Heart left ventricle (tissue), 16 donors: Measurements from ENCODE around the gene SLC19A1. TPM values are rescaled to one million over a fixed set of nuclear protein-coding genes. Genes with fewer than 3 reads are reported as not detected.

Experiments used
- ATAC-seq, 4 donors: fragments of 200-7000 bp; cut with Tn5 transposase; one replicate each; pipeline ENCODE4 v1.9.1; 2020 to 2022; ENCODE audit warnings: moderate library complexity in 4 of 4, mild to moderate bottlenecking in 3 of 4, moderate number of reproducible peaks in 1 of 4
- DNase-seq, 5 donors: peaks; one replicate each; pipeline ENCODE4 v3.0.0-alpha.2; 2020
- H3K27ac ChIP-seq, 12 donors: fragments of 200-600 bp; sonication (generic) in 4 of 12; one replicate each; pipeline versions ENCODE4 v1.5.0 to v1.8.0; 2016 to 2022; ENCODE audit warnings: mild to moderate bottlenecking in 2 of 12
- H3K27me3 ChIP-seq, 9 donors: fragments of 200-600 bp; sonication (generic) in 2 of 9; one replicate each; pipeline versions ENCODE4 v1.5.1 to v1.8.0; 2016 to 2022; ENCODE audit warnings: mild to moderate bottlenecking in 3 of 9
- H3K36me3 ChIP-seq, 9 donors: fragments of 200-600 bp; sonication (generic) in 2 of 9; one replicate each; pipeline versions ENCODE4 v1.5.0 to v1.8.0; 2018 to 2022; ENCODE audit warnings: mild to moderate bottlenecking in 2 of 9
- H3K4me1 ChIP-seq, 12 donors: fragments of 200-600 bp; sonication (generic) in 4 of 12; one replicate each; pipeline versions ENCODE4 v1.5.0 to v1.8.0; 2016 to 2022; ENCODE audit warnings: mild to moderate bottlenecking in 3 of 12
- H3K4me3 ChIP-seq, 12 donors: fragments of 200-600 bp; sonication (generic) in 4 of 12; one replicate each; pipeline versions ENCODE4 v1.5.0 to v1.8.0; 2017 to 2022; ENCODE audit warnings: mild to moderate bottlenecking in 9 of 12, moderate library complexity in 4 of 12
- H3K9me3 ChIP-seq, 12 donors: fragments of 200-600 bp; sonication (generic) in 4 of 12; one replicate each; pipeline versions ENCODE4 v1.5.0 to v1.8.0; 2016 to 2022; ENCODE audit warnings: mild to moderate bottlenecking in 1 of 12
- POLR2A ChIP-seq, 2 donors: fragments of 450-650 bp; IDR thresholded peaks; one replicate each; pipeline ENCODE4 v1.6.1; 2017; ENCODE audit warnings: antibody characterized with exemption in 2 of 2, mild to moderate bottlenecking in 2 of 2, moderate library complexity in 2 of 2
- WGBS, 4 donors: extraction: QIAGEN DNeasy Blood & Tissue Kit in 2 of 4; methylation state at CpG; one replicate each; pipeline versions ENCODE4 v1.1.5 to v1.1.7; 2013 to 2018; 5-methylcytosine and 5-hydroxymethylcytosine counted together
- intact Hi-C, 10 donors: fragments of 100-400 bp; cut with DNase I; formaldehyde crosslinking; loops; one replicate each; pipeline versions ENCODE4 v1.11.1 to v1.14.2; 2022
- polyA plus RNA-seq, 2 donors: library from polyadenylated mRNA; stranded (reverse); fragments of 200-250 nt; gene quantifications; one replicate each; pipeline ENCODE4 v1.2.3, GENCODE V29; 2013
- total RNA-seq, 9 donors: library from RNA; depleted of rRNA in 2 of 9; stranded (reverse); fragments of >200 nt in 2 of 9; fragmentation: NEBNext Ultra II Directional in 3 of 9; extraction: Animal tissue kit (Norgen Biotek cat#: 25700) in 3 of 9; gene quantifications; one replicate each; pipeline versions ENCODE4 v1.1.0 to v1.2.4, GENCODE V29; 2016 to 2023
- TF ChIP-seq, protein P1 (sequence below), 12 donors: fragments of 200-600 bp; sonication (generic) in 4 of 12; IDR thresholded peaks; one replicate each; pipeline versions ENCODE4 v1.5.0 to v1.8.0; 2018 to 2022; ENCODE audit warnings: antibody characterized with exemption in 12 of 12, mild to moderate bottlenecking in 5 of 12
- donor health status: ischemic (EF 13 %, LVEDD 7.1; RV severe dilation, severe dysfunction).
- donor health status: healthy with polysubstance abuse.
- donor health status: DM: no; HTN: yes; CAD: no.
- donor health status: DM: no; HTN: no; CAD: no.
- donor health status: ischemic (EF 25% LVEDD 6.9; RV normal size, moderate dysfunction).
- donor health status: ischemic (EF 25% LVEDD 5.7; RV mildly dilated, moderate dysfunction).
- donor health status: healthy.
- donor health status: DM: yes; HTN: yes; CAD: no.
- donor health status: ischemic (EF 35%, LVEDD 5.7; RV mildly dilated, moderate dysfunction).
- donor health status: nonischemic (EF 11% LVEDD 7.7; RV severe dilation, severe dysfunction).
- donor health status: DM: yes; HTN: yes; CAD: no.
- donor health status: PGD.
- donor health status: ischemic (EF 29% LVEDD 5.4; RV normal size, mild dysfunction).
- donor health status: nonischemic (EF 23%, LVEDD 6.1; RV moderate dilation, normal function).

SLC19A1 gene
- total and polyA plus RNA-seq, 11 donors, result 2.4 to 7.0 (median 3.5) TPM

DNA sequence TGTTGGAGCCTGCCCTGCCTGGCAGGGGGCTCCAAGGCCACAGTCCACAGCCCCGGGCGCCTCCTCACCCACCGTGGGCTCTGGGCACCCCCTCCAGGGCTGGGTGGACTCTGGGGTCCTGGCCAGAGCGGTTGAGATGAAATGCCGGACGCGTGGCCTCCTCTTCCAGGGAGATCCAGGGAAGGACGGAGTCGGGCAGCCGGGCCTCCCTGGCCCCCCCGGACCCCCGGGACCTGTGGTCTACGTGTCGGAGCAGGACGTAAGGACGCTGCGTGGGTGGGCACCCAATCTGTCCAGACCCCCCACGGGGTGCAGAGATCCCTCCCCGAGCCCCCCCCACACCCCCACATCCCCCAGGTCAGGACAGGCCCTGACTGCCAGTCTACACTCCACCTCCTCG, 51.2 kb downstream of the SLC19A1 start:
- no peak for TF ChIP-seq POLR2A (IDR thresholded peaks at IDR 0.05)
- TF ChIP-seq, protein P1, sequence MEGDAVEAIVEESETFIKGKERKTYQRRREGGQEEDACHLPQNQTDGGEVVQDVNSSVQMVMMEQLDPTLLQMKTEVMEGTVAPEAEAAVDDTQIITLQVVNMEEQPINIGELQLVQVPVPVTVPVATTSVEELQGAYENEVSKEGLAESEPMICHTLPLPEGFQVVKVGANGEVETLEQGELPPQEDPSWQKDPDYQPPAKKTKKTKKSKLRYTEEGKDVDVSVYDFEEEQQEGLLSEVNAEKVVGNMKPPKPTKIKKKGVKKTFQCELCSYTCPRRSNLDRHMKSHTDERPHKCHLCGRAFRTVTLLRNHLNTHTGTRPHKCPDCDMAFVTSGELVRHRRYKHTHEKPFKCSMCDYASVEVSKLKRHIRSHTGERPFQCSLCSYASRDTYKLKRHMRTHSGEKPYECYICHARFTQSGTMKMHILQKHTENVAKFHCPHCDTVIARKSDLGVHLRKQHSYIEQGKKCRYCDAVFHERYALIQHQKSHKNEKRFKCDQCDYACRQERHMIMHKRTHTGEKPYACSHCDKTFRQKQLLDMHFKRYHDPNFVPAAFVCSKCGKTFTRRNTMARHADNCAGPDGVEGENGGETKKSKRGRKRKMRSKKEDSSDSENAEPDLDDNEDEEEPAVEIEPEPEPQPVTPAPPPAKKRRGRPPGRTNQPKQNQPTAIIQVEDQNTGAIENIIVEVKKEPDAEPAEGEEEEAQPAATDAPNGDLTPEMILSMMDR (IDR thresholded peaks at IDR 0.05), result no peak
- WGBS, 4 donors, result 89 to 95% (median 92%) methylated on average over 14 to 20 of the region's 20 CpGs

DNA sequence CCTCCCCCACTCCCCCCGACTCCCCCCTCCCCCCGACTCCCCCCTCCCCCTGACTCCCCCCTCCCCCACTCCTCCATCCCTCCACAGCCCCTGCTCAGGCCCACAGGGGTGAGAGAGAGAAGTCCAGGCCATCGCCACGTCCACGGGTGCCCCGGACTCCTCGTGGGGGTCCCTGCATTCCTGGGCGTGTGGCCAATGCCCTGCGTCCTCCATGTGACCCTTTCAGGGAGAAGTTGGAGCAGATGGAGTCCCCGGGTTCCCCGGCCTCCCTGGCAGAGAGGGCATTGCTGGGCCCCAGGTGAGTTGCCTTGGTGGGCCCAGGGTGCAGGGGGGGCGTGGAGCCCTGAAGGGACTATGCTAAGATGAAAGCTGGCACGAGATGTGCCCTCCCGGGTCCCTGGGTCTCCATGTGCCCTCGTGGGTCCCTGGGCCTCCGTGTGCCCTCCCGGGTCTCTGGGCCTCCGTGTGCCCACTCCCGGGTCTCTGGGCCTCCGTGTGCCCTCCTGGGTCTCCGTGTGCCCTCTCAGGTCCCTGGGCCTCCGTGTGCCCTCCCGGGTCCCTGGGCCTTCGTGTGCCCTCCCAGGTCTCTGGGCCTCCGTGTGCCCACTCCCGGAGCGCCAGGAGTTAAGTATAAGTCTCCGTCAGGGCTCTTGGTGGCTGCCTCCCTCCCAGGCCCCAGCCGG, 52.0 kb downstream of the SLC19A1 start:
- WGBS, 4 donors, result 70 to 90% (median 79%) methylated on average over 17 to 27 of the region's 29 CpGs
- intact Hi-C loops, result no loop called here
- H3K36me3 ChIP-seq, result peaks cover 0 to 53% (median 16%) of the 10 kb centered on the region in 9 donors
- no peaks in the 10 kb centered on the region for H3K4me1 ChIP-seq
- H3K4me3 ChIP-seq, result no peak overlapping the region
- DNase-seq, result no peak
- H3K9me3 ChIP-seq, result no peaks in the 10 kb centered on the region
- no peaks in the 10 kb centered on the region for H3K27me3 ChIP-seq
- H3K27ac ChIP-seq, result no peak overlapping the region
- no peak for TF ChIP-seq POLR2A (IDR thresholded peaks at IDR 0.05)
- TF ChIP-seq, protein P1 (IDR thresholded peaks at IDR 0.05), result no peak
- ATAC-seq, result no peak

More for the DNA sequence above, 51.2 kb downstream of the SLC19A1 start:
- H3K27me3 ChIP-seq, result no peaks in the 10 kb centered on the region
- DNase-seq (no peak), ATAC-seq (no peak)
- no peaks in the 10 kb centered on the region for H3K4me1 ChIP-seq
- no peak overlapping the region for H3K4me3 ChIP-seq
- peaks cover 0 to 61% (median 24%) of the 10 kb centered on the region in 9 donors for H3K36me3 ChIP-seq
- intact Hi-C loops, result no loop called here
- no peaks in the 10 kb centered on the region for H3K9me3 ChIP-seq
- H3K27ac ChIP-seq, result no peak overlapping the region

DNA sequence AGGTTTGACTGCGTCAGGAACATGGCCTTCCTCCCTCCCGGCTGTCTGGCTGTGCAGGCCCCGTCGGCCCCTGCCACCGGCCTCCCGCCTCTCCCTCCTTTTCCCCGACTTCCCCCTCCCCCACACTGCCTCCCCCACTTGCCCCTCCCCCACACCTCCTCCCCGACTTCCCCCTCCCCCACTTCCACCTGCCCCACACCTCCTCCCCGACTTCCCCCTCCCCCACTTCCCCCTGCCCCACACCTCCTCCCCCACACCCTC, 52.6 kb downstream of the SLC19A1 start:
- Histone ChIP-seq H3K36me3 (peaks cover 0 to 49% (median 12%) of the 10 kb centered on the region in 9 donors), H3K27me3 (no peaks in the 10 kb centered on the region), H3K4me1 (no peaks in the 10 kb centered on the region), H3K27ac (no peak overlapping the region), H3K9me3 (no peaks in the 10 kb centered on the region), H3K4me3 (no peak overlapping the region)
- ATAC-seq (no peak), DNase-seq (no peak)
- TF ChIP-seq, protein P1 (IDR thresholded peaks at IDR 0.05), result no peak
- TF ChIP-seq POLR2A (IDR thresholded peaks at IDR 0.05), result no peak
- WGBS, 4 donors, result 45 to 65% (median 60%) methylated on average over 9 of the region's 9 CpGs
- intact Hi-C loops, result no loop called here

DNA sequence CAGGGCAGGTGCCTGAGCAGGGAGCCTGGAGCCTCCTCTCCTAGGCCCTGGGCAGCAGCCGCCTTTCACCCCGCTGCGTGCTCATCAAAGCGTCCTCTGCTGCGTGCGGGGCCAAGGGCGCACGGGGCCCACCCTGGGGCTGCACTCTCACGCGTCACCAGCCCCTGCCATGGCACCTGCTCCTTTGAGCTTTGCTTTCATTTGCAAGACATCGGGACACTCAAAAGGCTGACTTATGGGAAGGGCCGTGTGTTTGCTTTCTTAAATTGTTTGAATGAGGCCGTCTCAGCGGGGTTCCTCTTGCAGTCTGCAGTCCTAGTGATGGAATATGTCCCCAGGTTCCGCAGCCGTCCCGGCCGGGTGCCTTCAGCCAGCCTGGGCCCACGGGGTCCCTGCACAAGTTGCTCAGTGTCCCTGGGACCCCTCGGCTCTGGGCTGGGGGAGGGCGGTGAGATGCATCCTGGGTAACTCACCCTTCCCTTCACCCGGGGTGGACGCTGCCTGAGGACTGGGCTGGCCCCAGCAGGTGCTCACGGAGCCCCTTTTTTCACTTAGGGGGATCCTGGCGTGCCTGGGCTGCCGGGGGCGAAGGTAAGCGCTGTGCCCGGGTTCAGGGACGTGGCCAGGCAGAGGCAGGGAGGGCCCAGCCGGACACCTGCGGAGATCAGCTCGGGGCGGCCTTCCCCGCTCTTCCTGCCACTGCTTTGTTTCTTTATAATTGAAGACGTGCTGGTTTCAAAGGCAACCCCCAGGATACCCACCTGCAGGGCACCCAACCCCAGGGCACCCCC, 53.1 kb downstream of the SLC19A1 start:
- TF ChIP-seq, protein P1 (IDR thresholded peaks at IDR 0.05), result no peak
- TF ChIP-seq POLR2A (IDR thresholded peaks at IDR 0.05), result no peak
- Histone ChIP-seq H3K36me3 (peaks cover 0 to 49% (median 17%) of the 10 kb centered on the region in 9 donors), H3K4me3 (no peak overlapping the region), H3K27ac (no peak overlapping the region), H3K9me3 (no peaks in the 10 kb centered on the region), H3K4me1 (no peaks in the 10 kb centered on the region), H3K27me3 (no peaks in the 10 kb centered on the region)
- WGBS, 4 donors, result 91 to 93% (median 92%) methylated on average over 24 to 36 of the region's 36 CpGs
- intact Hi-C loops, result no loop called here
- DNase-seq (no peak), ATAC-seq (no peak)
